ENCODE results near the gene TSFM. TPM values are rescaled to one million over a fixed set of nuclear protein-coding genes. Genes with fewer than 3 reads are reported as not detected.
A peak's percentile ranks its signal among the peaks of the same experiment; 100 is the strongest.

TSFM gene
- total and polyA plus RNA-seq, 7 donors = 31.5 to 74.3 (median 52.1) TPM

- DNase-seq (peak in 1 of 2 donors; percentile 67), ATAC-seq (no peak)
- peaks cover 20% of the 10 kb centered on the region for H3K4me1 ChIP-seq
- peak overlapping the region; percentile 15 for H3K4me3 ChIP-seq
- 46 to 52% (median 48%) methylated on average over 14 of the region's 14 CpGs for WGBS, 3 donors
- intact Hi-C loops (cut with DNase I) = no loop called here
- peaks cover 4 to 13% of the 10 kb centered on the region in 2 donors for H3K36me3 ChIP-seq (ENCODE audit: insufficient read depth in 1 of 2, low read depth in 1 of 2)
- H3K27me3 ChIP-seq (ENCODE audit: insufficient read depth in 3 of 3, low read length in 2 of 3) = peaks cover 0 to 36% (median 15%) of the 10 kb centered on the region in 3 donors
- TF ChIP-seq CTCF (IDR thresholded peaks at IDR 0.05) = no peak
- no peaks in the 10 kb centered on the region for H3K9me3 ChIP-seq
- H3K27ac ChIP-seq = peak overlapping the region; percentile 16
Observed at GRCh38 chr12:57741844-57742738, 40.5 kb upstream of the TSFM start.

- peak overlapping the region; percentile 96 for H3K4me3 ChIP-seq
- peaks cover 11% of the 10 kb centered on the region for H3K4me1 ChIP-seq
- H3K36me3 ChIP-seq (ENCODE audit: insufficient read depth in 1 of 2, low read depth in 1 of 2) = peaks cover 11 to 29% of the 10 kb centered on the region in 2 donors
- WGBS, 3 donors = 94 to 96% (median 96%) methylated on average over 2 of the region's 2 CpGs
- no peaks in the 10 kb centered on the region for H3K9me3 ChIP-seq
- ATAC-seq (no peak), DNase-seq (no peak)
- H3K27ac ChIP-seq = peak overlapping the region; percentile 97
- TF ChIP-seq CTCF (IDR thresholded peaks at IDR 0.05) = no peak
- intact Hi-C loops (cut with DNase I) = no loop called here
- peaks cover 0 to 20% (median 5%) of the 10 kb centered on the region in 3 donors for H3K27me3 ChIP-seq (ENCODE audit: insufficient read depth in 3 of 3, low read length in 2 of 3)
Observed at GRCh38 chr12:57743769-57744168, 38.8 kb upstream of the TSFM start.

- peak overlapping the region; percentile 96 for H3K4me3 ChIP-seq
- no peaks in the 10 kb centered on the region for H3K9me3 ChIP-seq
- WGBS, 3 donors = 4 to 6% (median 5%) methylated on average over 21 of the region's 21 CpGs
- peaks cover 11% of the 10 kb centered on the region for H3K4me1 ChIP-seq
- H3K36me3 ChIP-seq (ENCODE audit: insufficient read depth in 1 of 2, low read depth in 1 of 2) = peaks cover 14 to 35% of the 10 kb centered on the region in 2 donors
- peak overlapping the region; percentile 97 for H3K27ac ChIP-seq
- intact Hi-C loops (cut with DNase I) = no loop called here
- peak; percentile 78 to 87 for DNase-seq
- no peak for TF ChIP-seq CTCF (IDR thresholded peaks at IDR 0.05)
- ATAC-seq = peak; percentile 76 to 79 (median 78)
- H3K27me3 ChIP-seq (ENCODE audit: insufficient read depth in 3 of 3, low read length in 2 of 3) = peaks cover 0 to 14% (median 3%) of the 10 kb centered on the region in 3 donors
Observed at GRCh38 chr12:57744194-57744776, 38.3 kb upstream of the TSFM start.

DNA sequence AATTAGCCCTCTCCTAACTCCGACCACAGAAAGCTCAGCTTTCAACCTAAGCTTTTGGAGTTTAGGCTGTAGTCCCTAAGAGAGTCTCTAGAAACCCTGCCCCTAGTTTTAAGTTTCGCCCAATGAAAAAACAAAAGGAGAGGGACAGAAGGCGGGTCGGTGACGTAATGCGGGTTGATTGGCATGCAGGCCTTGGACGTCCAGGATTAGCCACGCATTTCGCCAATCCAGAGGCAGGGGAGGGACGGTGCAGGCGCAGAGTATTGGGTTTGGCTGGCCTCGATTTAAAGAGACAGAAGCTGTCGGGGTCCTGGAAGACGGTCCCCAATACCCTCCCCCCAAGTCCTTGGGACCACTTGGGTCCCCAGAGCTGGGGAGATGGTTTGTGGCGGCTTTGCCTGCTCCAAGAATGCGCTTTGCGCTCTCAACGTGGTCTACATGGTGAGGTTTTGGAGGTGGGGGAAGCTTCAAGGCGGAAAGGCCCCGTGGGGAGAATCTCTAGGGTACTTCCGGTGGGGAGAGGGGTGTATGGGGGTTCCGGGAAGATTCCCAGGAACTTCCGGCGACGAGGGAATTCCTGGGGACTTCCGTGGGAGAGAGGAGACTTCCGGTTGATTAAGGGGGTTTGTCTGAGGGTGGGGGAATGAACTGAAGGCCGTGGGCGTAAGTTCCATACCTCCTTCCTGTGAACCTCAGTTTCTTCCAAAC is 37.7 kb upstream of the TSFM start, which contains the start of gene TSPAN31:
Gene TSPAN31 (plus strand): TSS at position 263 of the 708 bp plus-strand sequence. CDS start 116 bp downstream, at position 379.
- intact Hi-C loops (cut with DNase I) = no loop called here
- H3K4me1 ChIP-seq = peaks cover 11% of the 10 kb centered on the region
- 0 to 1% (median 1%) methylated on average over 29 of the region's 29 CpGs for WGBS, 3 donors
- DNase-seq (peak; percentile 97 to 99), ATAC-seq (peak; percentile 94 to 97 (median 96))
- H3K36me3 ChIP-seq (ENCODE audit: insufficient read depth in 1 of 2, low read depth in 1 of 2) = peaks cover 15 to 41% of the 10 kb centered on the region in 2 donors
- H3K27ac ChIP-seq = peak within 1 kb of the TSS; percentile 97
- H3K4me3 ChIP-seq = peak within 1 kb of the TSS; percentile 96
- peaks cover 0 to 8% (median 3%) of the 10 kb centered on the region in 3 donors for H3K27me3 ChIP-seq (ENCODE audit: insufficient read depth in 3 of 3, low read length in 2 of 3)
- no peaks in the 10 kb centered on the region for H3K9me3 ChIP-seq
- TF ChIP-seq CTCF (IDR thresholded peaks at IDR 0.05) = no peak
